COLO829 (cell line): Measurements from ENCODE around the gene EML6.

Experiments used
- DNase-seq: peaks from one replicate; pipeline ENCODE4 v3.0.0; 2012; ENCODE audit warnings: low spot score

EML6 gene

GRCh38 chr2:54914637-54915036 lies 191.2 kb downstream of the EML6 start:
- no peak for DNase-seq

DNA sequence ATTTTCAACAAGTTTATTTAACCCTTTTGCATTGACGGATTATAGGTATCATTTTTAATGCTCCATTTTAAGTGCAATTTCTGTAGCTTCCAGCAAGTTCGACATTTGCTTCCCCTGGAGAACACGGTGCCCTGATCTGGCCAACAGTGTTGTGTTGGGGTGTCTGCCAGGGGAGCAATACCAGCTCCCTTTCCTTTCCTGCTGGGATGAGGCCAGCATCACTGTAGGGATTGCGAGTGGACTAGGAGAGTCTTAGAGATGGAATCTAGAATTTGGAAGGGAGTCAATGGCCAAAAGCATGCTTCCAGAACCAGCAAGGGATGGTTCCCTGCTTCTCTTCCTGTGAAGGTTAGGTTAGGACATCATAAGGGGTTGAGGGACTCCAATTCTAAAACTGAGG lies 191.6 kb downstream of the EML6 start:
- DNase-seq: no peak

DNA sequence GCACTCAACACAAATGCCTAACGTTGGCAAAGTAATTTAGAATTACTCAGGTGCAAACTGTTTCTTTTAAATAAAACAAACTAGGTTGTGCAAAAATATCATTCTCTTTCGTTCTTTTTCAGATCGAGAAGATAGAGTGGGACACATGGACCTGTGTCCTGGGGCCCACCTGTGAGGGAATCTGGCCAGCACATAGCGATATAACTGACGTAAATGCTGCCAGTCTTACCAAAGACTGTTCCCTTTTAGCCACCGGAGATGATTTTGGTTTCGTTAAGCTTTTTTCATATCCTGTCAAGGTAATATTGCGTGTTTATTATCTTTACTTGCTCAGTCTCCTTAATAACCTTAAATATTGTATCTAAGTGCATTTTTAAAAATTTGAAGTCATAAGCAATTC lies 193.2 kb downstream of the EML6 start:
- DNase-seq: no peak

DNA sequence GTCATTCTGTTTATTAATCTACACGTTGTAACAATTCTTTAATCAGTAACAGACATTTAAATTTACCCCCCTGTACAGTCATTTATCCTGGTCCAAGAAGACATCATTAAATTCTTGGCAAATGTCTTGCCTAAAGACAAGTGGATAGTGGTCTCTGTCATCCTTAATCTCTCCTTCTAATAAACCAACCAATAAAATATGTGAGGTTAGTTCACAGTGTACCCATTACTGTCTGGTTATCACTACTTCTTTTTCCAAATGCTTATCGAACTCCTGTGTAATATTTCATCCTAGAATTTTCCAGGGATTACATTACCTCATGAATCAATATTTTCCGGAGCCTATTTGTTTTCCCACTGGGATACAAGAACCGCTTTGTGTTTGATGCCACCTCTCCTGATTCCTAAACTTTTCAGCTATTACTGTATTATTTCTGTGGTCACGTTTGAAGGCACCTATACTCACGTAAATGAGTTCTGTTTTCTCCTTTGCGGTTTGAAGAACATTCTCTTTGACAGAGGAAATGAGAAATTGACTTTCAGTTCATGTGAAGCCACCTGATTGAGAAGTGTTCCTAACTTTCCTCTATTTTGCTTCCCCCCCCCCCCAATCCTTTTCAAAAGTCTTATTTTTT lies 195.3 kb downstream of the EML6 start:
- no peak for DNase-seq

- DNase-seq: no peak
Observed at GRCh38 chr2:54920660-54921059, 197.2 kb downstream of the EML6 start.

DNA sequence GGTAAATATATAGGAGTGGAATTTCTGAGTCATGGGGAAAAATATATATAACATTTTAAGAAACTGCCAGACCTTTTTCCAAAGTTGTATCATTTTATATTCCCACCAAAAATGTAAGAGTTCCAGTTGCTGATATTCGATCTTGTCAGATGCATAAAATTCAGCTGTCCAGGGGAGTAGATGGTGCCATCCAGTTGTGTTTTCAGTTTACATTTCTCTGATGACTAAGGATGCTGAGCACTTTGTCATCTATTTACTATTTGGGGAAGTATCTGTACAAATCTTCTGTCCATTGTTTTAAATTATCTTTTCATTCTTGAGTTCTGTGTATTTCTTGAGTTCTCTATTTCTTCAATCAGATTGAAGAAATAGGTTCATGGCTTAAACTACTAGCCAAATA lies 200.7 kb downstream of the EML6 start:
- no peak for DNase-seq

DNA sequence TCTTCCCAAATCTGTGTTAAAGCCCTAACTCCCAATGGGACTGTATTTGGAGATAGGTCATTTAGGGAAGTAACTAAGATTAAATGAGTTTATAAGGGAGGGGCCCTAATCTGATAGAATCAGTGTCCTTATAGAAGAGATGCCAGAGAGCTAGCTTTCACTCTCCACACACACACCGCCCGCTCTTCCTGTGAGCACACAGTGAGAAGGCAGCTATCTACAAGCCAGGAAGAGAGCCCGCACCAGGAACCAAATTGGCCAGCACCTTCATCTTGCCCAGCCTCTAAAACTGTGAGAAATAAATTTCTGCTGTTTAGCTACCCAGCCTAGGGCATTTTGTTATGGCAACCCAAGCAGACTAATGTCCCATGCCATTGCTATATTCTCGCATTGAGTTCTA lies 201.6 kb downstream of the EML6 start:
- DNase-seq: no peak

GRCh38 chr2:54927085-54927750 lies 203.8 kb downstream of the EML6 start:
- no peak for DNase-seq

DNA sequence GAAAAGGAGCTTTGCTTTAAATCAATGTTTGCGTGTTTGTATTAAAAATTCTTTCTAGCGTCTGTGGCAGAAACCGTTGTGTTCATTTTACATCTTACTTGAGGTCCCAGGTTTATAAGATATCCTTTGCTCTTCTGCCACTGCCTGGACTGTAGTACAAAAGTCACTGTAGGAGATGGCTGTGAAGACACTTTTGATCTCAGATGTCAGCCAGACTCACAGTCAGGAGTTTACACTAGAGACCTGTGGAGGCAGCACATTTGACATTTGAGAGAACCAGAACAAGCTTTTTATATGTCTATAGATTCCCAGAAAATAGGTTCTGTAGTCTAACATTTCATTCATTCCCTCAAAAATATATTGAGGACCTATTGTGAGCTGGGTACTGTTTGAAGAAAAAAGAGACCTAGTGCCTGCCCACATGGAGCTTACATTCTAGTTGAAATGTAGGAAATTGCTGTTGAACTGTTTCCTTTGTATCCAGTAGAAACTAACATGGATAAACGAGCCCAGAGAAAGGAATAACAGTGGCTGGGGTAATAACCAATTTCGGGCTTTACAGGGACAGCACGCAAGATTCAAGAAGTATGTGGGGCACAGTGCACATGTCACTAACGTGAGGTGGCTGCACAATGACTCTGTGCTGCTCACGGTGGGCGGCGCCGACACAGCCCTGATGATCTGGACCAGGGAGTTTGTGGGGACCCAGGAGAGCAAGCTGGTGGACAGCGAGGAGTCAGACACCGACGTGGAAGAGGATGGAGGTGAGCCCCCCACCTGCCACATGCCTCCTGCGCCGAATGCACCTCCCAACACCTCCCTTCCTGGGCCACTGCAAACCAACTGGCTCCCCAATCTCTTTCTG lies 204.5 kb downstream of the EML6 start:
- DNase-seq: no peak

- no peak for DNase-seq
Observed at GRCh38 chr2:54928719-54929118, 205.3 kb downstream of the EML6 start.

GRCh38 chr2:54931473-54931872 lies 208.0 kb downstream of the EML6 start:
- DNase-seq: no peak

- no peak for DNase-seq
Observed at GRCh38 chr2:54935389-54935788, 211.9 kb downstream of the EML6 start.

GRCh38 chr2:54936766-54937165 lies 213.3 kb downstream of the EML6 start:
- no peak for DNase-seq

GRCh38 chr2:54939446-54940118 lies 216.1 kb downstream of the EML6 start:
- DNase-seq: no peak

DNA sequence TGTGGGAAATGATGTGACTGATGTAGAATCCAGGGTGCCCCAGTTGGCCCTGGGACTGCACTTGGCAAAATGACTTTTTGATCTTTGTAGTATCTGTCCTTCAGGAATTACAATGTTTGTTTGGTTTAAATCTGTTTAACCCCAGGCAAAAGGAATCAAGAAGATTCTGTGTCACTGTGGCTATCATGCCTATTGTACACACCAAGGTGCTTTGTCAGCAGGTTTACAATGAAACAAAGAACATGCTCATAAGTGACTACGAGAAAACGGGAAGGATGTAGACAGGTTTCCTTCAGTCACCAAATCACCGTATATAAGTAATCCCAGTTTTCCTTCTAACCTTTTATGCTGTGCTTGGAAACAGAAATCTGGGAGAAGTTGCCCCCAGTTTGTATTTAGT lies 217.3 kb downstream of the EML6 start:
- DNase-seq: no peak

GRCh38 chr2:54941248-54941984 lies 218.0 kb downstream of the EML6 start:
- DNase-seq: peak; percentile 87

DNA sequence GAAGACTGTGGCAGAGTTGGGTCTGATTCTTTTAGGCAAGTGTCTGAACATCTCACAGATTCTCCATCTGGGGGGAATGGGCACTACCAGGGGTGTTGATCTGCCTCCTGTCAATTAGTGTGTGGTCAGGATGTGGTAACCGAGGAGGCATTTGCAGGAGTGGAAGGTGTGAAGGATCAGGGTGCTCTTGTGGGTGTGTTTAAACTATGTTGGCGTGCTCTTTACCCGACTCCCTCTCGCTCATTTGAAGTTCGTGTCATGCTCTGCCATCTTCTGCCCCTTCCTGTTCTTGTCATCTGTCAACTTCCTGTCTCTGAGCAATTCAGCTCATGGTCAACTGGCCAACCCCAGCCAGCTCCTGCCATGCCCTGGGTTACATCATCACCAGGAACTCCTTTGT lies 218.9 kb downstream of the EML6 start:
- no peak for DNase-seq

DNA sequence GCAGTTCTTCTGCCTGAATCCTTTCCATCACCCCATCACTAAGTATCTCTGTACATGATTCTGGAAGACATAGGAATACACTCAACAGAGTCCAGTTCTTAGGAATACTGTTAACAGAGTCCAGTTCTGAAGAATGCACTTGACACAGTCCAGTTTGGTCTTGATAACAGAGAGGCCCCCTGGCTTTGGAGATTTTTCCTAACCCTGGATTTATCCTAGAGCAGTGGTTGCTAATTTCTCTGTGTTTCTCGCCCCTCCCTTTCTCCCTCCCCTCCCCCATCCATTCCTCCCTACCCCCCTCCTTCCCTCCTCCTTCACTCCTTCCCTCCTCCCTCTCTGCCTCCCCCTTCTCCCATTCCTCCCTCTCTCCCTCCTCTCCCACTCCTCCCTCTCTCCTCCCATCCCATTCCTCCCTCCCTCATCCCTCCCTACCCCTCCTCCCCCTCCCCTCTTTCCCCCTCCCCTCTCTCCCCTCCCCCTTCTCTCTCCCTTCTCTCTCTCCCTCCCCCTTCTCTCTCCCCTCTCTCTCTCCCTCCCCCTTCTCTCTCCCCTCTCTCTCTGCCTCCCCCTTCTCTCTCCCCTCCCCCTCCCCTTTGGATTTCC lies 221.4 kb downstream of the EML6 start:
- no peak for DNase-seq

DNA sequence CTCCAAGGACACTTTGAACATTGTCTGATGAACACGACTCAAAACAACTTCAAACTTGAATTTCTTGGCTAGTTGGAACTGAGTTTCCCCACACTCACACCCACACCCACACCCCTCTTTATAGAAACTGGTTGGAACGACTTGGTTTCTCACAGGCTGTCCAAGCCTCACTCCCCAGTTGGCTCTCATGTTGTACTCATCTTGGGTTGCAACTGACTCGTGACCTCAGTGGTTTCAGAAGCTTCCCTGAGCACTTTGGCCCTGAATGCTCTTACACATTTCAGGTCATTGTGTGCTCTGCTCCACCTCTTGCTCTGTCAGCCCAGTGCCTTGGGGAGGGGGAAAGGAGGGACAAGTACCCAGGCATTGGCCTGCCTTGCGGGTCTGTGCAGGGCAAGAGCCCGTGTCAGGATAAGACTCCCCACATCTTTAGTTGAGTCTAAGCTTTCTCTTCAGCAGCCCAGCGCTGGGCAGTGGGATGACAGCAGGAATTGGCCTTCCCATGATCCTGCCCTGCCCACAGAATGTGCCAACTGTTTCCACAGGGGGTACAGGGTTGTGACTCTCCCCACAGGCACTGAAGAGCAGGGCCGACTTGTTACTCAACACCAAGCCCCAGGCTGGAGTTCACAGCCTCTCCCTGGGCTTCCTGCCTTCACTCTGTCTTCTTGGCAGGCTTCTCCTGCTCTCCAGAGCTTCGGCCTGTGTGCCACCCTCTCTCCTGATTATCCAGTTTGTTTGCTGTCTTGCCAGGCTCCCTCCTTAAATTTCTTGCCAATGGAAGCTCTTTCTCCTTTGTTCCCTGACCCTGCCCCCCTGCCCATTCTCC lies 222.1 kb downstream of the EML6 start:
- no peak for DNase-seq

- DNase-seq: no peak
Observed at GRCh38 chr2:54946220-54946805, 222.9 kb downstream of the EML6 start.
